ENCODE measurements around the gene TMEM167B. TPM values are rescaled to one million over a fixed set of nuclear protein-coding genes. Genes with fewer than 3 reads are reported as not detected.
"Not testable (repeated sequence)": the region's sequence is repeated elsewhere in the genome, so short reads cannot be mapped to it uniquely, and the experiment has no call there.

Gene TMEM167B
- total and polyA plus RNA-seq, 2 donors: 24.9 to 30.0 TPM

GRCh38 chr1:109135940-109136339, 45.4 kb downstream of the TMEM167B start:
- H3K4me1 ChIP-seq (ENCODE audit: control insufficient read depth in 2 of 2, insufficient read depth in 2 of 2, low read length in 2 of 2): peaks cover 12 to 28% of the 10 kb centered on the region in 2 donors
- no peaks in the 10 kb centered on the region for H3K9me3 ChIP-seq (ENCODE audit: control insufficient read depth in 2 of 2, insufficient read depth in 1 of 2, low read length in 1 of 2)
- no peak overlapping the region for H3K27ac ChIP-seq (ENCODE audit: low read depth in 1 of 2, low read length in 1 of 2)
- H3K4me3 ChIP-seq (ENCODE audit: low read length in 2 of 2): no peak overlapping the region
- no peak for DNase-seq (ENCODE audit: low read depth in 6 of 9, low spot score in 9 of 9)
- no peaks in the 10 kb centered on the region for H3K36me3 ChIP-seq (ENCODE audit: control insufficient read depth in 2 of 2, insufficient read depth in 2 of 2, low read length in 1 of 2)
- H3K27me3 ChIP-seq (ENCODE audit: control insufficient read depth in 2 of 2, insufficient read depth in 1 of 2, low read length in 1 of 2): no peaks in the 10 kb centered on the region
- WGBS: 97% methylated on average over 3 of the region's 3 CpGs

GRCh38 chr1:109136766-109137165, 46.2 kb downstream of the TMEM167B start:
- DNase-seq (ENCODE audit: low read depth in 6 of 9, low spot score in 9 of 9): no peak
- 97% methylated on average over 6 of the region's 6 CpGs for WGBS
- no peaks in the 10 kb centered on the region for H3K9me3 ChIP-seq (ENCODE audit: control insufficient read depth in 2 of 2, insufficient read depth in 1 of 2, low read length in 1 of 2)
- H3K27ac ChIP-seq (ENCODE audit: low read depth in 1 of 2, low read length in 1 of 2): no peak overlapping the region
- H3K4me3 ChIP-seq (ENCODE audit: low read length in 2 of 2): no peak overlapping the region
- H3K36me3 ChIP-seq (ENCODE audit: control insufficient read depth in 2 of 2, insufficient read depth in 2 of 2, low read length in 1 of 2): no peaks in the 10 kb centered on the region
- no peaks in the 10 kb centered on the region for H3K27me3 ChIP-seq (ENCODE audit: control insufficient read depth in 2 of 2, insufficient read depth in 1 of 2, low read length in 1 of 2)
- H3K4me1 ChIP-seq (ENCODE audit: control insufficient read depth in 2 of 2, insufficient read depth in 2 of 2, low read length in 2 of 2): peaks cover 12 to 28% of the 10 kb centered on the region in 2 donors

GRCh38 chr1:109137958-109138357, 47.4 kb downstream of the TMEM167B start:
- Histone ChIP-seq H3K9me3 (ENCODE audit: control insufficient read depth in 2 of 2, insufficient read depth in 1 of 2, low read length in 1 of 2) (no peaks in the 10 kb centered on the region), H3K27ac (ENCODE audit: low read depth in 1 of 2, low read length in 1 of 2) (no peak overlapping the region), H3K27me3 (ENCODE audit: control insufficient read depth in 2 of 2, insufficient read depth in 1 of 2, low read length in 1 of 2) (no peaks in the 10 kb centered on the region), H3K4me3 (ENCODE audit: low read length in 2 of 2) (no peak overlapping the region), H3K36me3 (ENCODE audit: control insufficient read depth in 2 of 2, insufficient read depth in 2 of 2, low read length in 1 of 2) (no peaks in the 10 kb centered on the region), H3K4me1 (ENCODE audit: control insufficient read depth in 2 of 2, insufficient read depth in 2 of 2, low read length in 2 of 2) (peaks cover 12 to 28% of the 10 kb centered on the region in 2 donors)
- no peak for DNase-seq (ENCODE audit: low read depth in 6 of 9, low spot score in 9 of 9)
- 80% methylated on average over 3 of the region's 3 CpGs for WGBS

GRCh38 chr1:109138358-109138757, 47.8 kb downstream of the TMEM167B start:
- Histone ChIP-seq H3K9me3 (ENCODE audit: control insufficient read depth in 2 of 2, insufficient read depth in 1 of 2, low read length in 1 of 2) (no peaks in the 10 kb centered on the region), H3K4me3 (ENCODE audit: low read length in 2 of 2) (no peak overlapping the region), H3K4me1 (ENCODE audit: control insufficient read depth in 2 of 2, insufficient read depth in 2 of 2, low read length in 2 of 2) (peaks cover 12 to 28% of the 10 kb centered on the region in 2 donors), H3K27ac (ENCODE audit: low read depth in 1 of 2, low read length in 1 of 2) (no peak overlapping the region), H3K36me3 (ENCODE audit: control insufficient read depth in 2 of 2, insufficient read depth in 2 of 2, low read length in 1 of 2) (no peaks in the 10 kb centered on the region), H3K27me3 (ENCODE audit: control insufficient read depth in 2 of 2, insufficient read depth in 1 of 2, low read length in 1 of 2) (no peaks in the 10 kb centered on the region)
- 96% methylated on average over 3 of the region's 3 CpGs for WGBS
- DNase-seq (ENCODE audit: low read depth in 6 of 9, low spot score in 9 of 9): no peak

GRCh38 chr1:109140392-109140791, 49.8 kb downstream of the TMEM167B start:
- H3K36me3 ChIP-seq (ENCODE audit: control insufficient read depth in 2 of 2, insufficient read depth in 2 of 2, low read length in 1 of 2): no peaks in the 10 kb centered on the region
- no peaks in the 10 kb centered on the region for H3K9me3 ChIP-seq (ENCODE audit: control insufficient read depth in 2 of 2, insufficient read depth in 1 of 2, low read length in 1 of 2)
- peaks cover 0 to 10% of the 10 kb centered on the region in 2 donors for H3K4me1 ChIP-seq (ENCODE audit: control insufficient read depth in 2 of 2, insufficient read depth in 2 of 2, low read length in 2 of 2)
- no peak overlapping the region for H3K27ac ChIP-seq (ENCODE audit: low read depth in 1 of 2, low read length in 1 of 2)
- no peak overlapping the region for H3K4me3 ChIP-seq (ENCODE audit: low read length in 2 of 2)
- no peak for DNase-seq (ENCODE audit: low read depth in 6 of 9, low spot score in 9 of 9)
- WGBS: 77% methylated on average over 3 of the region's 3 CpGs
- H3K27me3 ChIP-seq (ENCODE audit: control insufficient read depth in 2 of 2, insufficient read depth in 1 of 2, low read length in 1 of 2): no peaks in the 10 kb centered on the region

- H3K27ac ChIP-seq (ENCODE audit: low read depth in 1 of 2, low read length in 1 of 2): no peak overlapping the region
- WGBS: 97% methylated on average over 5 of the region's 5 CpGs
- no peaks in the 10 kb centered on the region for H3K27me3 ChIP-seq (ENCODE audit: control insufficient read depth in 2 of 2, insufficient read depth in 1 of 2, low read length in 1 of 2)
- no peaks in the 10 kb centered on the region for H3K9me3 ChIP-seq (ENCODE audit: control insufficient read depth in 2 of 2, insufficient read depth in 1 of 2, low read length in 1 of 2)
- peaks cover 0 to 8% of the 10 kb centered on the region in 2 donors for H3K4me1 ChIP-seq (ENCODE audit: control insufficient read depth in 2 of 2, insufficient read depth in 2 of 2, low read length in 2 of 2)
- H3K36me3 ChIP-seq (ENCODE audit: control insufficient read depth in 2 of 2, insufficient read depth in 2 of 2, low read length in 1 of 2): no peaks in the 10 kb centered on the region
- DNase-seq (ENCODE audit: low read depth in 6 of 9, low spot score in 9 of 9): no peak
- no peak overlapping the region for H3K4me3 ChIP-seq (ENCODE audit: low read length in 2 of 2)
Observed at GRCh38 chr1:109142260-109142659, 51.7 kb downstream of the TMEM167B start.

GRCh38 chr1:109142725-109143124, 52.2 kb downstream of the TMEM167B start:
- H3K36me3 ChIP-seq (ENCODE audit: control insufficient read depth in 2 of 2, insufficient read depth in 2 of 2, low read length in 1 of 2); H3K4me1 ChIP-seq (ENCODE audit: control insufficient read depth in 2 of 2, insufficient read depth in 2 of 2, low read length in 2 of 2); DNase-seq (ENCODE audit: low read depth in 6 of 9, low spot score in 9 of 9); H3K9me3 ChIP-seq (ENCODE audit: control insufficient read depth in 2 of 2, insufficient read depth in 1 of 2, low read length in 1 of 2); H3K27ac ChIP-seq (ENCODE audit: low read depth in 1 of 2, low read length in 1 of 2); H3K27me3 ChIP-seq (ENCODE audit: control insufficient read depth in 2 of 2, insufficient read depth in 1 of 2, low read length in 1 of 2); H3K4me3 ChIP-seq (ENCODE audit: low read length in 2 of 2): not testable (repeated sequence)
- 91% methylated on average over 6 of the region's 6 CpGs for WGBS

Other genes with a start within 250 kb of the TMEM167B start
- gene AKNAD1, start 233.7 kb upstream of the TMEM167B start, total RNA-seq: 0.14 TPM
- gene AKNAD1, start 233.7 kb upstream of the TMEM167B start, polyA plus RNA-seq: 0.84 TPM
- gene GPSM2, start 213.8 kb upstream of the TMEM167B start, total RNA-seq: 28.6 TPM
- gene GPSM2, start 213.8 kb upstream of the TMEM167B start, polyA plus RNA-seq: 5.8 TPM
- gene CLCC1, start 127.3 kb upstream of the TMEM167B start, total RNA-seq: 7.9 TPM
- gene CLCC1, start 127.3 kb upstream of the TMEM167B start, polyA plus RNA-seq: 8.9 TPM
- gene WDR47, start 48.7 kb upstream of the TMEM167B start, total RNA-seq: 10.8 TPM
- gene WDR47, start 48.7 kb upstream of the TMEM167B start, polyA plus RNA-seq: 7.8 TPM
- 14.8 TPM for gene TAF13, start 14.8 kb upstream of the TMEM167B start, total RNA-seq
- 40.6 TPM for gene TAF13, start 14.8 kb upstream of the TMEM167B start, polyA plus RNA-seq
- gene ELAPOR1, start 23.4 kb downstream of the TMEM167B start, total RNA-seq: 1.3 TPM
- 1.2 TPM for gene ELAPOR1, start 23.4 kb downstream of the TMEM167B start, polyA plus RNA-seq
- 109 TPM for gene SARS1, start 123.2 kb downstream of the TMEM167B start, total RNA-seq
- 72.2 TPM for gene SARS1, start 123.2 kb downstream of the TMEM167B start, polyA plus RNA-seq
- gene CELSR2, start 158.8 kb downstream of the TMEM167B start, total RNA-seq: 1.2 TPM
- gene CELSR2, start 158.8 kb downstream of the TMEM167B start, polyA plus RNA-seq: 2.5 TPM
- 16.6 TPM for gene PSRC1, start 192.4 kb downstream of the TMEM167B start, total RNA-seq
- 5.8 TPM for gene PSRC1, start 192.4 kb downstream of the TMEM167B start, polyA plus RNA-seq
- gene MYBPHL, start 216.2 kb downstream of the TMEM167B start, total RNA-seq: 0.09 TPM
- gene MYBPHL, start 216.2 kb downstream of the TMEM167B start, polyA plus RNA-seq: 0.43 TPM

Data from thymus (tissue), 11 donors.